HG02623 (cell line): ENCODE measurements around the gene HAGHL.
"Not testable (repeated sequence)": the region's sequence is repeated elsewhere in the genome, so short reads cannot be mapped to it uniquely, and the experiment has no call there.

Experiments used
- ATAC-seq: cut with Tn5 transposase; IDR thresholded peaks from one replicate; pipeline ENCODE4 v1.9.1; 2021; ENCODE audit warnings: moderate library complexity; ENCODE audit not compliant: unreplicated experiment

Gene HAGHL

DNA sequence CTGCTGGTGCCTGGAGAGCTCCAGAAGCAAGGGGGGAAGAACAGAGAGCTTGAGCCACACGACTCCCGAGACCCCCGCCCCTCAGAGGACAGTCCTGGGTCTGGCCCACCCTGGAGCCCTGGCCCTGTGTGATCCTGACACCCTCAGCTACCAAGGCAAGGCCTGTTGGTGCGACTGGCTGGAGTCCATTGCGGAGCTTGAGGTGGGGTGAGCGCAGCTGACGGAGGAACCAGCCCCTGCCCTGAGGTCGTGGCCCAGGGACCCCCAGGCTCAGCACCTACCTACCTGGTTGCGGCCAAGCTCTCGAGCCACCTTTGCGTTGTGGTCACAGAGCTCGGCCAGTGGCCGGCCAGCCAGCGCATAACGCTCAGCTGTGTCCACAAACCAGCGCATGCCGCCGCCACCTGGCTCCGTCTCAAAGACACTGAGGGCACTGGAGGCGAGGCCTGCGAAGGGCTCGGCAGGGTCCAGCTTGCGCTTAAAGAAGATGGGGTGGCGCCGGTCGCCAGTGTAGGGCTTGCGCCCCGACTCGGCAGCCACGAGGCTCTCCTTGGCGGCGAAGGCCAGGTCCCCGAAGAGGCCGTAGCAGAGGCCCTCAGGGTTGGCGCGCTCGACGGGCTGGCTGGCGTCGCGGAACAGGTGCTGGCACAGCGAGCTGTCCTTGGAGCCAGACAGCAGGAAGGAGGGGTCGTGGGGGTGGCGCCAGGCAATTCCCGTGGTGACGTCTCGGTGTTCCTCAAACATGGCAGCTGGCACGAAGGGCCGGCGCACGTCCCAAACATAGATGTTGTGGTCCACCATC lies 40.2 kb upstream of the HAGHL start:
- ATAC-seq, result no peak

DNA sequence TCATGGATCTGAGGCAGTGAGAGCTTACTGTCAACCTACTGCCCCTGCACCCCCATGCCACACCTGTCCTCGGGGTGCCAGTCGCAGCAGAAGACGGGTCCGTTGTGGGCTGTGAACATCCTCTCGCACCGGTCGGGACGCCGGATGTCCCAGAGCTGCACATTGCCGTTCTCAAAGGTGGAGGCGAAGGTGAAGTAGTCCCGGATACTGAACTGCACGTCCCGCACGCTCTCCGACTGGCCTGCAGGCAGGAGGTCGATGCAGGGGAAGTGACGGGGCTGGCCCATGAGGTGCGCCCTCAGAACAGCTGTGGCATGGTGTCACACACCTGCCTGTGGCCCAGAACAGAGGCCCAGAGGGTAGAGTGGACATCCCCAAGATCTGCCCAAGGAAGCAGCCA lies 39.4 kb upstream of the HAGHL start:
- ATAC-seq, result no peak

DNA sequence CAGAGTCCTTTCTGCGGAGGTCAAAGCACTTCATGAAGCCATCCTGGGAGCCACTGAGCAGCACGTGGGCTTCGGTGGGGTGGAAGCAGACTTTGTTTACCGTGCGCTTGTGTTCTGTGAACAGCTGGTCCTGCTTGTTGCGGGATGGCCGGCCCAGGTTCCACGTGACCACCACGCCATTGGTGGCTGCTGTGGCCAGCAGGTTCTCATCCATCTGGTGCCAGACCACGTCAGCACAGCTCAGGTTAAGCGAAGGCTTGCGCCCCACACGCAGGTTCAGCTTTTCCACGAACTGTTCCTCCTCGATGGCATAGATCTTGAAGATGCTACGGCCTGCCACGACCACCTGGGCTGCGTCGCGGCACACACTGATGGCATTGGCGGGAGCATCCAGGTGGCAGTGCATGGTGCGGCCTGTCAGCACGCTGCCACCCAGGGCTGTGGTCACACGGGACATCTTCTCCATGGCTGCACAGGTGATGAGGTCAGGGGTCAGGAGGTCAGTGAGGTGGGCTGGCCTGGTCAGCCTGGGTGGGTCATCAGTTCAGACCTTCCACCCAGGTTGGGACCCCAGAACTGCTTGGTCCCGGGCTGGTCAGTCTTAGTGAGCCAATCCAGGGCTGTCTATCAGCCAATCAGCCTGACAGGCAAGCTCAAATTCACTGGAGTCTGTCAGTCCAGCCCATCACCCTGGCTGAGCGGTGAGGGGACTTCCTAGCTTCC lies 37.6 kb upstream of the HAGHL start:
- ATAC-seq, result no peak

GRCh38 chr16:691242-691641 lies 35.7 kb upstream of the HAGHL start:
- not testable (repeated sequence) for ATAC-seq

- no peak for ATAC-seq
These were observed 34.4 kb upstream of the HAGHL start for GRCh38 chr16:692356-693108.

DNA sequence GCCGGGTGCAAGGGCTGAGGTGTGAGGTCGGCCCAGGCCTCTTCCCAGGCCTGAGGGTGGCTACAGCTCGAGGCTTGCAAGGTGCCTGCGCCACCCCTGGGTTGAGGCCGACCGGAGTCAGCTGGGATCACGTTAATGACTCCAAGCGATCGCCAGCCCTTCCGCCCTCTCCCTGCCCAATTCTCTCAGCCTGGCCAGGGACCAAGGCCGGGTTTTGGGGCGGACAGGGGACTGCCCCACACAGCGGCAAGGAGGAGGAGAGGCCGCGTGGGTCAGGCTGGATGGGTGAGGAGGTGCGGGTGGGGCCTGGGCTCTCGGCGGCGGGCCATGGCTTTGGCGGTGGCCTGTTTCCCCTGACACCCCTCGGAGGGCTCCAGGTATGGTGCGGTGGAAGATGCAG lies 33.5 kb upstream of the HAGHL start:
- no peak for ATAC-seq

- ATAC-seq, result no peak
These were observed 33.1 kb upstream of the HAGHL start for GRCh38 chr16:693766-694165.

- no peak for ATAC-seq
These were observed 32.6 kb upstream of the HAGHL start for GRCh38 chr16:694187-694862.

DNA sequence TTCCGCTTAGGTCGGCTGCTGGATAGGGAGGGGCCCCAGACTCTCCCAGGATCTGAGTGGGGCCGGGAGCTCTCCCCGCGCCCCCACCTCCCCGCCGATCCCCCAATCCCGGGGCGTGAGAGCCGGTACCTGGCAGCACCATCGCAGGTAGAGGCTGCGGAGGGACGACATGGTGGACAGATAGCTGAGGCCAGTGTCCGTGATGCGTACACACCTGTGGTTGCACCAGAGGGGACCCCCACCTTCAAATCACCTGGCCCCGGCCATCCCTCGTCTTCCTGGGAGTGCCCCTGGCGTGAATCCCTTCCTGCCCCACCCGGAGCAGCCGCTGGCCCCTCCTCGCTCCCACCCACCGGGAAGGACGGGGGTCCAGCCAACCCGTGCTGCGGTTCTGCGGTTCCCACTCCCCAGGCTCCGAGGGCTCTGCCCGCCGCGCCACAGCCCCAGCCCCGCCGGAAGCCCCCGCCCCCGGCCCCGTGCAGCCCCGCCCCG lies 32.0 kb upstream of the HAGHL start:
- no peak for ATAC-seq

GRCh38 chr16:695355-696089 lies 31.4 kb upstream of the HAGHL start:
- ATAC-seq, result no peak

DNA sequence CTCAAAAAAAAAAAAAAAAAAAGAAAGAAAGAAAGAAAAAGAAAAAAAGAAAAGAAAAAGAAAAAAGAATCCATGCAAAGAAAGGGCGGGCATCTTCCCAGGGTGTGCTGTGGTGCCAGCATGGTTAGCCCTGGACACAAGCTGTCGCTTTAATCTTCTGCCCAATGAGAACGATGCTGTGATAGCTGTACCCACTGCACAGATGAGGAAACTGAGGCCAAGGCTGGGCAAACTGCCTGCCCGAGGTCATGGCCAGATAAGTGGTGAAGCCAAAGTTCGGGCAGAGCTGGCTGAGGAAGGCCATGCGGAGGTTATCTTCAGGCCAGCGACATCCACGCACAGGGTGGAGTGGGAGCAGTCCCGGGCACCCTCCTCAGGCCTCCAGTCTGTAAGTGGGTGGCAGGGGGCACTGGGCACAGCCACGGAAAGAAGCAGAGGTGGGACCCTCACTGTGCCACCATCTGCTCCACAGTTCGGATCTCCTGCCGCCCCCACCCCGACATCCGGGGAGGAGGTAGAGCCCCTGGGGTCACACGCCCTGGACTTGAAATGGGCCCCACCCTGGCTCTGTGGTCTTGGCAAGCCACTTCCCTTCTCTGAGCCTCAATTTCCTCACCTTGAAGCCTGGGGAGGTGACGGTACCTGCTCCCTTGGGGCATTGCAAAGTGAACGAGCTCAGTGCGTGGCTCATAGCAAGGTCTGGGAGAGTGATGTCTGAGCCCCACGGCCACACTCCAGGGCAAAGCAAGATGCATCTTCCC lies 27.8 kb upstream of the HAGHL start:
- no peak for ATAC-seq

DNA sequence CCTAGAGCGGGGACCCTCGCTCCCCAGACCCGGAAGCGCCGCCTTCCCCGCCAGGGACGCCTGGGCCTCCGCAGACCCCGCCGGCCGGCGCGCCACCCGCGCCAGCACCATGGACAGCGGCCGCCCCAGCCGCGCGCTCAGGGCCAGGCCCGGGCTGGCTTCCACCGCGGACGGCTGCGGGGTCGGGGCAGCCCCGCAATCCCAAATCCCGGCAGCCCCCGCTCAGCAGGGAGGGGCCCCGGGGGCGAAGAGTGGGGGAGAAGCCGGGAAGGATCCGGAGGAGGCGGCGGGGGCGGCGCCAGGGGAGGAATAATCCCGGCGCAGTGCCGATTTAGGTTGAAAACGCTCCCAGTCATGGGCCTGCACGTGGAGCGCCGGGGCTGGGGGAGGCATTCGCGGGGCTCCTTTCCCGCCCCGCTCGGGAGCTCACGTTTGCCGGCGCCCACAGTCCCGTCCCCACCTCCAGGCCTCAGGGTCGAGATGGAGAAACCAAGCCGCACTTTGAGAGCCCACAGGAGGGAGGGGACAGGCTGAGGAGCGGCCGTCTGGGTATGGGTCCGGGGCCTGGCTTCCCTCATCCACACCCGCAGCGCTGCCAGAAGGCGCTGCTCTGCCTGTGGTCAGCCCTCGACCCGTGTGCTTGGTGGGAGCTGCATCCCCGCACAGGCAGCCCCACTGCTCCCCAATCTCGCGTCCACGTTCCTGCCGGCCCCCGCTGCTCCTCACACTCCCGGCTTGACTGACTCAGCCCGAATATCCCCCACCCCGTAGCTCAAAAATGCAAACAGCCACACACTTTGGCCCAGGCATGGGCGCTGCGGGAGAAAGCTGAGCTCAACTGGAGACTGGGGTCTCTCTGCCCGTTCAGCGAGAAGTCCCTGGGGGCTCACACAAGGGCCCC lies 26.0 kb upstream of the HAGHL start:
- ATAC-seq, result no peak

DNA sequence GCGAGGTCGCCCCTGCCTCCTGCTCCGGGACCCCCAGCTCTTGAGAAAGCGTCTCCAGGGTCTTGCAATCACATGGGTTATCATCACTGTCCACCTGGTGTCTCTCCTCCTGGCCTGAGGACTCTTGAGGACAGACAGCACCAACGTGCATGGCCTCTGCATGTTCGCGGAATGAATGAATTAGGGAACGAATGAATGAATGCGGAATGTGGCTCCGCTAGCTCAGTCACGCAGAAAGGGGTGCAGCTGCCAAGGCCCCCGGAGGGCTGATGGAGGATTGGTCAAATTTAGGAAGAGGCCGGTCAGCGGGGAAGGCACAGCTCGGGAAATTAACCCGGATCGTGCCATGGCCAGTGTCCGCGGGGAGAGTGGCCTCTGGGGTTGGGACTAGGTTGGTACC lies 24.6 kb upstream of the HAGHL start:
- no peak for ATAC-seq

DNA sequence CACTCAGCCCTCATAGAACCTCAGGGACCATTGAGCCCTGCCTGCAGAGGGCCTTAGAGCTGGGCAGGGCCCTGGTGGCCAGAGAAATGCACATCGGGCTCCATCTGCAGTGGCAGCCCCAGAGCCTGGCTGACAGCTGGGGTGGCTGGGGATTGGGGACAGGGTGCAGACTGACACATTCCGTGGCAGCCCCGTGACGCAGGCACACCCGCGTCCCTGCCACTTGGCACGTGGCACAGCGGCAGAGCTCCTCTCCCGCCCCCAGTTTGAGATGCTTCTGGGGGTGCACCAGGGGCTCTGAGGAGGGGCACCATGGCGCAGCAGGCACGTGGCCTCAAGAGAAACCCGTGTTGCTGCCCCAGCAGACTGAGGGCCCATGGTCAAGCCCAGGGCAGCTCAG lies 23.5 kb upstream of the HAGHL start:
- ATAC-seq, result no peak

DNA sequence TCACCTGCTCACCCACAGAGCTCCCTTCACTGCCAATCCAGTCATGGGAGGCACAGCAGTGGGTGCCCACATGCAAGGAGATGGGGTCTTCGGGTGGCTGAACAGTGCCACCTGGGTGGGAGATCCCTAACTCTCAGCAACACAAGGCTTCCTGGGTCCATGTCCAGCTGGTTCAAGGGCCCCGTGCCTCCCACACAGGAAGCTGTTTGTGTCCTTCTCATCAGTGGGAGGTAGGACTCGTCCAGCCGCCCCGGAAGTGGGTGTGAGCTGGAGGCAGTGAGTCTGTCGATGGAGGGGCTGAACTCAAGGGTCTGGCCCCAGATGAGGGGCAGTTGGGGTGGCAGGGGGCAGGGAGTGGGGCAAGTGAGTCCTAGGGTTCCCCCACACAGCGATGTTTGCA lies 22.9 kb upstream of the HAGHL start:
- no peak for ATAC-seq

DNA sequence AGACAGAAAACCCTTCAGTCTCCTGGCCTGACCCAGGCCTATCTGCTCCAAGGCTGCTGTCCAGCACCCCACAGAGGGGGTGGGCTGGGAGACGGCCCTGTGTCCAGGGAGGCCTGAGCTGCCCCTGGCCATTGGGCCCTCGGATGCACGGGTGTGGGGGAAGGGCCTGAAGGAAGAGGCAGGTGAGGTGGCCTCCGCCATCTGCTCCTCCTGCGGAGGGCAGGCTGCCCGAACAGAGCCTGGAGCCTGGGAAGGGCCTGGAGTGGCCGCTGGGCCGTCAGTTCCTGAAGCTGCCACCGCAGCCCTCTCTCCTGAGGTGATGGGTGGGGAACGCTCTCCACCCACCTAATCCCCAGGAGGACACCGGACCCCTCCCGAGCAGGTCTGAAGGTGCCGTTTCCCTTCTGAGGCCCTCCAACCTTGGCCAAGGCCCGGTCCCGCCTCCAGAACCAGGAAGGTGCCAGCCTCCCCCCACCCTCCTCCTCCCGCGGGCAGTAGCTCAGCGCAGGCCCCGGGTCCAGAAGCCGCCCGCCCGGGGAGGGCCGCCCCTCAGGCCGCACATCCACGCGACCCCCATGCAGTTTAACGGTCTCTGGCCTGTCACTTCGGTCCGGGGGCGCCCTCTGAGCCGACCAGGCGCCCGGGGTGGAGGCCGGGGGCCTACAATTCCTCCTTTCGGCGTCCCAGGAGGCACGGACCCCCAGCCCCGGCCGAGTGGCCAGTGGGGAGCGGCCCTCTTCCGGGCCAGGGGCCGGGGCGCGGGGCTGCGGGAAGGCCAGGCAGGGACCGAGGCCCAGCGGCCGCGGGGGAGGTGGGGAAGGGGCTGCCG lies 22.1 kb upstream of the HAGHL start:
- no peak for ATAC-seq

DNA sequence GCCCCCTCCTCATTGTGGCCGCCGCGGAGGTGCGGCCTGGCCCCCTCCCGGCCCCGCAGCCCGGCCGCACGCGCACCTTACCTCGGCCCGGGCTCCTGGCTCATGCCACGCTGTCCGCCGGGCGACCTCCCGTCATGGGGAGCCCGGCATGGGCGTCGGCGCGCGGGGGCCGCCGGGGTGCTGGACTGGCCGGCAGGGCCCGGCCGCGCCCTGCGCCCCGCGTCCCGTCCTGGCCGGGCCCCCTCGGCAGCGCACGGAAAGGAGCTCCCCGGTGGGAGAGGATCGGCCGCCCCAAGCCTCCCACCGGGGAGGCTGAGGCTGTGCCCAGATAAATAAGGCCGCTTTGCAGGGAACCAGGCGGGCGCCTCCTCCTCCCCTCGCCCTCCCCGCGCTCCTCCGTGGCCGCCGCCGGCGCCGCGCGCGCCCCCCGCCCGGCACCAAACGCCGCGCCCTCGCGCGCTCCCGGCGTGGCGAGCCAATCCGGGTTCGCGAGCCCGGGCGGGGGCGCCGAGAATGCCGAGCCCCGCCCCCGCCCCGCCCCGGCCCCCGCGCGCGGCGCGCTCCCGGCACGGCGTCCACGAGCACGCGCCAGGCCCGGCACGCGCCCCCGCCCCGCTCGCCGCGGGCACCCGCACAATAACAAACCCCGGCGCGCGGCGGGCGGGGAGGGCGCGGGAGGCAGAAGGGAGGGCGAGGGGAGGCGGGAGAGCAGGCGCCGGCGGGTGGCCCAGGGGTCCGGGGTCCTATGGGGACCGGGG lies 21.3 kb upstream of the HAGHL start, which contains the start of gene FBXL16:
TSS of gene FBXL16 (minus strand) at position 371 of the 758 bp plus-strand sequence. CDS start 8,396 bp downstream, outside the sequence.
- no peak for ATAC-seq
